Mesenchymal stem cell (in vitro differentiated cells and primary cell): ENCODE data around the gene BABAM2.

Experiments used
- DNase-seq: peaks from one replicate; pipeline ENCODE4 v3.0.0-alpha.2; 2013
- H2AFZ ChIP-seq: one replicate; pipeline ENCODE4 v1.6.1; 2013; ENCODE audit warnings: low read depth, mild to moderate bottlenecking, control low read depth, inconsistent platforms, low read length, moderate library complexity
- H2AK5ac ChIP-seq: 2 replicates; pipeline ENCODE4 v1.6.1; 2013; ENCODE audit warnings: low read length, moderate library complexity, mild to moderate bottlenecking, inconsistent platforms; ENCODE audit not compliant: severe bottlenecking
- H2BK120ac ChIP-seq: one replicate; pipeline ENCODE4 v1.6.1; 2013; ENCODE audit warnings: low read depth, mild to moderate bottlenecking, inconsistent platforms, low read length, moderate library complexity
- H2BK12ac ChIP-seq, 2 experiments: one replicate each; pipeline ENCODE4 v1.6.1; 2013; ENCODE audit warnings: inconsistent platforms in 2 of 2, low read length in 2 of 2, mild to moderate bottlenecking in 2 of 2, moderate library complexity in 2 of 2, control low read depth in 1 of 2
- H2BK15ac ChIP-seq: one replicate; pipeline ENCODE4 v1.6.1; 2013; ENCODE audit warnings: mild to moderate bottlenecking, low read depth, inconsistent platforms; ENCODE audit not compliant: poor library complexity, severe bottlenecking
- H2BK5ac ChIP-seq: 2 replicates; pipeline ENCODE4 v1.6.1; 2013; ENCODE audit warnings: low read depth, mild to moderate bottlenecking, low read length, control low read depth, inconsistent platforms; ENCODE audit not compliant: poor library complexity, severe bottlenecking
- H3K14ac ChIP-seq, 2 experiments: one replicate each; pipeline ENCODE4 v1.6.1; 2013; ENCODE audit warnings: inconsistent platforms in 2 of 2, low read length in 2 of 2, control low read depth in 1 of 2, mild to moderate bottlenecking in 1 of 2, moderate library complexity in 1 of 2
- H3K18ac ChIP-seq, 2 experiments: one replicate each; pipeline ENCODE4 v1.6.1; 2013; ENCODE audit warnings: inconsistent platforms in 2 of 2, low read length in 2 of 2, control low read depth in 1 of 2, low read depth in 1 of 2, mild to moderate bottlenecking in 1 of 2
- H3K23ac ChIP-seq, 2 experiments: one replicate each; pipeline ENCODE4 v1.6.1; 2013; ENCODE audit warnings: inconsistent platforms in 2 of 2, low read length in 2 of 2, mild to moderate bottlenecking in 2 of 2, moderate library complexity in 2 of 2, control low read depth in 1 of 2
- H3K27ac ChIP-seq: 2 replicates; pipeline ENCODE4 v1.5.1; 2013; ENCODE audit warnings: mild to moderate bottlenecking, moderate library complexity, low read length, control low read depth, inconsistent platforms; ENCODE audit not compliant: poor library complexity, severe bottlenecking
- H3K27me3 ChIP-seq, 2 experiments: 2 replicates each; pipeline versions ENCODE4 v1.6.1 to v1.7.0; 2013; ENCODE audit warnings: low read length in 2 of 2, mild to moderate bottlenecking in 2 of 2, moderate library complexity in 2 of 2, control low read depth in 1 of 2, inconsistent platforms in 1 of 2; ENCODE audit not compliant: control insufficient read depth in 1 of 2, insufficient read depth in 1 of 2
- H3K36me3 ChIP-seq, 2 experiments: 2 replicates each; pipeline versions ENCODE4 v1.6.1 to v1.7.0; 2013; ENCODE audit warnings: low read length in 2 of 2, control low read depth in 1 of 2, inconsistent platforms in 1 of 2, low read depth in 1 of 2, mild to moderate bottlenecking in 1 of 2; ENCODE audit not compliant: insufficient read depth in 2 of 2, control insufficient read depth in 1 of 2
- H3K4ac ChIP-seq, 2 experiments: one replicate each; pipeline ENCODE4 v1.6.1; 2013; ENCODE audit warnings: inconsistent platforms in 2 of 2, low read length in 2 of 2, mild to moderate bottlenecking in 2 of 2, moderate library complexity in 2 of 2, control low read depth in 1 of 2, low read depth in 1 of 2
- H3K4me1 ChIP-seq: 2 replicates; pipeline ENCODE4 v1.6.1; 2013; ENCODE audit warnings: low read depth, low read length, control low read depth; ENCODE audit not compliant: control insufficient read depth, insufficient read depth
- H3K4me2 ChIP-seq: 2 replicates; pipeline ENCODE4 v1.6.1; 2013; ENCODE audit warnings: low read length, mild to moderate bottlenecking, inconsistent platforms; ENCODE audit not compliant: poor library complexity, severe bottlenecking
- H3K4me3 ChIP-seq, 2 experiments: 2 replicates each; pipeline versions ENCODE4 v1.5.1 to v1.7.0; 2013; ENCODE audit warnings: low read length in 2 of 2, mild to moderate bottlenecking in 2 of 2, control low read depth in 1 of 2, low read depth in 1 of 2; ENCODE audit not compliant: insufficient read depth in 1 of 2
- H3K79me1 ChIP-seq: replicated peaks from 2 replicates; pipeline ENCODE4 v1.6.1; 2013; ENCODE audit warnings: mild to moderate bottlenecking, control low read depth, low read length, inconsistent platforms; ENCODE audit not compliant: poor library complexity, severe bottlenecking
- H3K9ac ChIP-seq: 2 replicates; pipeline ENCODE4 v1.7.0; 2013; ENCODE audit warnings: mild to moderate bottlenecking, low read length, moderate library complexity
- H3K9me3 ChIP-seq: 2 replicates; pipeline ENCODE4 v1.7.0; 2013; ENCODE audit warnings: mild to moderate bottlenecking, low read length; ENCODE audit not compliant: control insufficient read depth
- H4K8ac ChIP-seq: one replicate; pipeline ENCODE4 v1.6.1; 2013; ENCODE audit warnings: inconsistent platforms, mild to moderate bottlenecking, low read length, moderate library complexity
- H4K91ac ChIP-seq: one replicate; pipeline ENCODE4 v1.6.1; 2013; ENCODE audit warnings: mild to moderate bottlenecking, low read length, inconsistent platforms
- WGBS: methylation state at CpG from one replicate; pipeline ENCODE4 v1.1.7; 2013; ENCODE audit warnings: mixed read lengths; 5-methylcytosine and 5-hydroxymethylcytosine counted together

The BABAM2 gene

DNA sequence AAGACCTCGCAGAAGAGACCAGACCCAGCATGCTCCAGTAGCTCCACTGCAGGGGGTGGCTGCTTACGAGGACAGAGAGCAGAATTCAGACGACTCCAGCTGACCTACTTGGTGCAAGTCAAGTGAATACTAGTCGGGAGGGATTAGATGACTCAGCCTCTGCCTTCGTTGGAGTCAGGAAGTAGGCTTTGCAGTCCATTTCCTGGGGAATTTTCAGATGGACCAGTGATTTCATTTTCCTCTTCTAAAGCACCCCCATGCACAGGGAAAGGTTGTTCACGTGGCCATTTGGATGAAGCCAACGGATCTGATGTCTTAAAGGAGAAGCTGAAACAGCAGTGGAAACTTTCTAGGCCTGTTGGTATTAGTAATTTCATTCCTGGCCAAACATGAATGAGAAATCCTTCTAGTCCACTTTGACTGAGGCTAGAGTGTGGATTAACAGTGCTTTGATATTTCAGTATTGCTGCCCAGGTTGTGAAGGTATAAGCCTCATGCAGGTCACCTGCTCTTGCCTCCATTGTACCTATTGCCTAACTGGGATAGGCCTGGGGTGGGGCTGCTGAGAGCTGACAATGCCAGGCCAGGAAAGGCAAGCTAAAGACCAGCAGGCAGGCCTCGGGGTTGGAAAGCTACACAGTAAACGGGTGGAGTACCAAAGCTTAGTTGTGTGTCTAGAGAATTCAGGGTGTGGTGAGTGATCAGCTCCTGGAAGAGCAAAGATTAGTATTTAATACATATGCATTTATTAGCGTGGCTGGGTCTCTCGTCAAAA is 384.6 kb downstream of the BABAM2 start:
- no peak overlapping the region for H2AFZ ChIP-seq
- H3K27me3 ChIP-seq: no peaks in the 10 kb centered on the region
- H3K4me3 ChIP-seq: peak overlapping the region in 1 of 2 experiments; percentile 16
- peak overlapping the region; percentile 98 for H4K8ac ChIP-seq
- H3K18ac ChIP-seq: peak overlapping the region; percentile 81 to 98
- peaks cover 2% of the 10 kb centered on the region for H3K79me1 ChIP-seq
- H2BK15ac ChIP-seq: no peak overlapping the region
- DNase-seq: peak; percentile 99
- H3K4me2 ChIP-seq: no peak overlapping the region
- peak overlapping the region; percentile 97 to 99 for H2BK12ac ChIP-seq
- WGBS: 5% methylated on average over 9 of the region's 11 CpGs
- peaks cover 20% of the 10 kb centered on the region for H3K4me1 ChIP-seq
- peak overlapping the region; percentile 84 for H3K9ac ChIP-seq
- H2BK120ac ChIP-seq: peak overlapping the region; percentile 50
- peak overlapping the region in 1 of 2 experiments; percentile 50 for H3K14ac ChIP-seq
- H3K9me3 ChIP-seq: no peaks in the 10 kb centered on the region
- H3K23ac ChIP-seq: peak overlapping the region in 1 of 2 experiments; percentile 10
- H3K36me3 ChIP-seq: no peaks in the 10 kb centered on the region
- peak overlapping the region; percentile 84 for H2AK5ac ChIP-seq
- H2BK5ac ChIP-seq: peak overlapping the region; percentile 73
- peak overlapping the region; percentile 96 for H4K91ac ChIP-seq
- peak overlapping the region; percentile 36 to 90 for H3K4ac ChIP-seq
- peak overlapping the region; percentile 89 for H3K27ac ChIP-seq

DNA sequence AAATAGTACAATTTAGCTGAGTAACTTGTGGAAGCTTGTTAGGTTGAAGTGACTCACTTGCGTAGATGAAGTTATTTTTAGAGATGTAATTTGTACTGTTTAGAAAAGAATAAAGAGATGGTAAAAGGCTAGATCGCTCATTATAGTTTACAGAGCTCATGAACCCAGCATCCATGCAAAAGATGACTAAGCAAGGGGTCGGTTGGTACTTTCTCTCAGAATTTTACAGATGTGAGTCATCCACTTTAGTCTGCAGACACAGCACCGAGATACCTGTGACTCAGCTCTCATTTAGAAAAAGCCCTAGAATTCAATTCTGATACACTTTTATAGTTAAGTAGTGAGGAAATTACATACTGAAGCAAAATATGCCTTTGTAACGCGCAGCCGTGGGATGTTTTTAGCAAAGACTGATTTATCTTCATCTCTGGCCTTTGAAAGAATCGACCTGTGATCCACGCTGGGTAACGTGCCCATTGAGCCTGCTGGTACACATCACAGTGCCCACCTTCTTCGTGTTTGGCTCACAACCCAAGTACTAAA is 385.6 kb downstream of the BABAM2 start:
- peak overlapping the region; percentile 15 to 75 for H3K4ac ChIP-seq

DNA sequence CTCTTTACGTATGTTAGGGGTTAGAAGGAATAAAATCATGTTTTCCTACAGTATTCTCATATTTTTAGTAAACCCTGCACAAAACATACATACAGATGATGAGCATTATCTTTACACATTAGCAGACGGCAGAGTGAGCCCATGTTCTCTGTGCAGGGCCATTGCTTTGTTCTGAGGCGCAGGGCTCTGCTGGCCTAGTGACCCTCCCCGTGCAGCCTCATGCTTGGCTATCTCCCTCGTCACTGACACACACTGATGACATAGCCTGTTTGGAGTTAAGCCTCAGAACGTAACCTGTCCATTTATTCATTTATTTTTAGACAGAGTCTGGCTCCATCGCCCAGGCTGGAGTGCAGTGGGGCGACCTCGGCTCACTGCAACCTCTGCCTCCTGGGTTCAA is 386.3 kb downstream of the BABAM2 start:
- Histone ChIP-seq H3K27ac (peak overlapping the region; percentile 93), H3K23ac (no peak overlapping the region), H2BK5ac (no peak overlapping the region), H2BK120ac (no peak overlapping the region), H4K8ac (no peak overlapping the region), H3K4me1 (peaks cover 21% of the 10 kb centered on the region), H2BK12ac (peak overlapping the region in 1 of 2 experiments; percentile 98), H2BK15ac (no peak overlapping the region), H3K9me3 (no peaks in the 10 kb centered on the region), H3K4me2 (no peak overlapping the region), H3K14ac (no peak overlapping the region), H3K18ac (peak overlapping the region in 1 of 2 experiments; percentile 73), H3K4ac (peak overlapping the region in 1 of 2 experiments; percentile 81), H3K36me3 (peaks cover 0 to 5% of the 10 kb centered on the region in 2 experiments), H3K4me3 (no peak overlapping the region), H3K9ac (peak overlapping the region; percentile 59), H2AK5ac (no peak overlapping the region), H2AFZ (no peak overlapping the region), H3K27me3 (no peaks in the 10 kb centered on the region), H4K91ac (no peak overlapping the region), H3K79me1 (peaks cover 2% of the 10 kb centered on the region)
- WGBS: 69% methylated on average over 9 of the region's 9 CpGs
- DNase-seq: peak; percentile 29

More for the DNA sequence above, 385.6 kb downstream of the BABAM2 start:
- no peak overlapping the region for H3K4me2 ChIP-seq
- peak overlapping the region; percentile 75 to 90 for H2BK12ac ChIP-seq
- H2BK120ac ChIP-seq: no peak overlapping the region
- H2BK15ac ChIP-seq: no peak overlapping the region
- no peaks in the 10 kb centered on the region for H3K27me3 ChIP-seq
- peak overlapping the region; percentile 58 for H2BK5ac ChIP-seq
- peak overlapping the region; percentile 84 for H3K9ac ChIP-seq
- no peak overlapping the region for H3K23ac ChIP-seq
- peak overlapping the region; percentile 34 to 92 for H3K18ac ChIP-seq
- peak overlapping the region; percentile 57 for H4K91ac ChIP-seq
- no peak overlapping the region for H3K4me3 ChIP-seq
- no peaks in the 10 kb centered on the region for H3K9me3 ChIP-seq
- no peak overlapping the region for H2AFZ ChIP-seq
- peak overlapping the region; percentile 66 for H2AK5ac ChIP-seq
- no peaks in the 10 kb centered on the region for H3K36me3 ChIP-seq
- H3K27ac ChIP-seq: peak overlapping the region; percentile 93
- H3K4me1 ChIP-seq: peaks cover 22% of the 10 kb centered on the region
- WGBS: 4% methylated on average over 10 of the region's 11 CpGs
- peaks cover 2% of the 10 kb centered on the region for H3K79me1 ChIP-seq
- no peak overlapping the region for H3K14ac ChIP-seq
- no peak overlapping the region for H4K8ac ChIP-seq
- DNase-seq: peak; percentile 98

DNA sequence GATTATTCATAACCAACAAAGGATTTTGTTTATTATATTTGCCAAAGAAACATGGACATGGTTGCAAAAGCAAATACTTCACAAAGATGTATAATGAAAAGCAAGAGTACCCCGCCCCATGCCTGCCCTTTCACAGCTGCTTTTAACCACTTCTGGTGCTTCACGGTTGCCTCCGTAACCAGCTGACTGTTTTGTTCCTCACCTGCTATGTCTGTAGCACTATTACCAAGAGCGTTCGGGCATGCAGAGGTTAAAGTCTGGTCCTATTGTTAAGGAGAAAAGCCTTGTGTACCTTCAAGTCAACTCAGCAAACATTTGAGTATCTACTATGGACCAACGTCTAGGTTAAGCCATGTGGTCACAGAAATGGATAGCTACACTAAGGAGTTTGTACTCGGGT is 386.9 kb downstream of the BABAM2 start:
- H3K4me2 ChIP-seq: no peak overlapping the region
- peak overlapping the region; percentile 7 for H2AK5ac ChIP-seq
- no peak overlapping the region for H3K4me3 ChIP-seq

More for the DNA sequence above, 386.9 kb downstream of the BABAM2 start:
- H2BK120ac ChIP-seq: no peak overlapping the region
- no peak overlapping the region for H2AFZ ChIP-seq
- H3K9me3 ChIP-seq: no peaks in the 10 kb centered on the region
- no peak overlapping the region for H3K14ac ChIP-seq
- no peak overlapping the region for H4K91ac ChIP-seq
- peak overlapping the region in 1 of 2 experiments; percentile 47 for H2BK12ac ChIP-seq
- no peak overlapping the region for H2BK5ac ChIP-seq
- H3K9ac ChIP-seq: no peak overlapping the region
- no peak overlapping the region for H2BK15ac ChIP-seq
- no peak overlapping the region for H3K18ac ChIP-seq
- H3K79me1 ChIP-seq: peaks cover 2% of the 10 kb centered on the region
- no peak overlapping the region for H3K23ac ChIP-seq
- H3K4ac ChIP-seq: no peak overlapping the region
- peaks cover 3 to 6% of the 10 kb centered on the region in 2 experiments for H3K36me3 ChIP-seq
- no peak overlapping the region for H3K27ac ChIP-seq
- no peaks in the 10 kb centered on the region for H3K27me3 ChIP-seq
- H4K8ac ChIP-seq: no peak overlapping the region
- 95% methylated on average over 7 of the region's 7 CpGs for WGBS
- no peak for DNase-seq
- peaks cover 21% of the 10 kb centered on the region for H3K4me1 ChIP-seq
